Left cardiac atrium (tissue), 4 donors: Measurements from ENCODE around the gene AGBL3. TPM values are rescaled to one million over a fixed set of nuclear protein-coding genes. Genes with fewer than 3 reads are reported as not detected.
A peak's percentile ranks its signal among the peaks of the same experiment; 100 is the strongest.
"Not testable (repeated sequence)": the region's sequence is repeated elsewhere in the genome, so short reads cannot be mapped to it uniquely, and the experiment has no call there.

Source experiments
- ATAC-seq, 2 donors: fragments of 200-7000 bp; cut with Tn5 transposase; one replicate each; pipeline ENCODE4 v1.9.1; 2020; ENCODE audit warnings: mild to moderate bottlenecking in 2 of 2, moderate library complexity in 2 of 2
- DNase-seq: peaks from one replicate; pipeline ENCODE4 v3.0.0-alpha.2; 2020
- intact Hi-C, 2 donors: fragments of 100-400 bp; cut with DNase I; formaldehyde crosslinking; loops; one replicate each; pipeline versions ENCODE4 v1.14.1 to v1.15.1; 2022 to 2023
- total RNA-seq, 2 donors: library from RNA; stranded (reverse); fragmentation: NEBNext Ultra II Directional; extraction: Animal tissue kit (Norgen Biotek cat#: 25700); gene quantifications; one replicate each; pipeline ENCODE4 v1.2.1, GENCODE V29; 2021
- donor health status: DM: no; HTN: yes; CAD: no.
- donor health status: DM: no; HTN: yes; CAD: no; lungs with severe emphysema.
- donor health status: DM: yes; HTN: yes; CAD: no.
- donor health status: Dilated cardiomyopathy.

AGBL3 gene
- total RNA-seq, 2 donors from 2014 or later, result 1.7 to 2.1 TPM

DNA sequence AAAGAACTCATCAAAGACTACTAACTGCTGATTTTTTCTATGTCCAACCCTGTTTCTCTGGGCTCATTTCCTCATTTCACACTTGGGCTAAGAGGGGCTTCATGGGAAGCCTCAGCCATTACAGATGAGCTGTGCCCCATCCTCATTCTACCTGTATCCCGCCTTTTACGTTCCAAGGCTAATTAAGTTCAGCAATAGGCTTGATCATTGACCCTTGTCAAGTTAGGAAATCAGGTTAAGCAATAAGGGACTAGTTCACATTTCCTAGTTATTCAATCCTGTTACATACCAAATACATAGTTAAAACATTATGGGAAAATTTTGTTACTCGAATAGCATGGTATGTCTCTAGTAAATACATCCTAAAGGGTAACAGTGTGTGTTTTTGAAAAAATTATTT, 29.3 kb upstream of the AGBL3 start:
- intact Hi-C loops, result loop anchor here in 1 of 2 donors (10.0 kb wide), 1 partner anchor 272 kb away; no protein-coding TSS in a partner anchor
- no peak for ATAC-seq
- no peak for DNase-seq

DNA sequence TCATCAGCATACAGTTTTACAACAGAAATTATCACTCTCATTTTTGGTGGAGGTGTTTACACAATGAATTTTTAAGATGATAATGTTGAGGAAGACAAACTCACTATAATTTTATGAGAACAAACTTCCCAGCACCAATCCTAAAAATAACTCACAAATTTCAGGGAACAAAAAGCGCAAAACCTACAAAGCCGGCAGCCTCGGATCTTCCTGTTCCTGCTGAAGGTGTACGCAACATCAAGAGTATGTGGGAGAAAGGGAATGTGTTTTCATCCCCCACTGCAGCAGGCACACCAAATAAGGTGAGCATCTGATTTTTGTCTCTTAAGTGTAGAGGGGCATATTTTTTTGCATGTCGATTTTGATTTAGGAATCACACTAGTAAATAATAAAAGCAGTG, 26.5 kb upstream of the AGBL3 start:
- intact Hi-C loops, result loop anchor here in 1 of 2 donors (10.0 kb wide), 1 partner anchor 275 kb away; no protein-coding TSS in a partner anchor
- no peak for ATAC-seq
- DNase-seq, result no peak

DNA sequence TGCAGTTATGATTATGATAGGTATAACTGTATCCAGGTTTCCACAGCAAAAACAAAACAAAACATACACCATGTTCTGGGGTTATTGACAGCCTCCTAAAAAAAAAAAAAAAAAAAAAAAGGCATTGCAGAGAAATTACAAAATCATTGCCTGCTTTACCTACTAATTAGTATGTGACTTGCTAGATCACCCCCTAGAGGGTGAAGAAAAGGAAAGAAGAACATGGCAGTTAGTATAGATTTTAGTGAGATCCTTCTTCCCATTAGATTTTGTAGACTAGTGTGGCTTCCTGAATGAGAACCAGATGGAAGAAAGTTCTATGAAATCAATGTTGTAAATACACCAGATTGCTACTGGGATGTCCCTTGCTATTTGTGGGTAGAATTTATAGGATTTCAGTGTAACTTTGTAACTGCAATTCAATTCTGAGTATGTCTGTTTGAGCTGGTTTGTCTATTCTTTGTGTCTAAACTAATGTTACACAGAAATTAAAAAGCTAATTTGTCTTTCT, 24.0 kb upstream of the AGBL3 start:
- no peak for DNase-seq
- no peak for ATAC-seq
- intact Hi-C loops, result no loop called here

- intact Hi-C loops, result no loop called here
- DNase-seq, result no peak
- peak in 1 of 2 donors; percentile 17 for ATAC-seq
These were observed 23.3 kb upstream of the AGBL3 start for GRCh38 chr7:134963036-134963435.

GRCh38 chr7:134966691-134967090, 19.6 kb upstream of the AGBL3 start:
- intact Hi-C loops, result no loop called here
- DNase-seq (no peak), ATAC-seq (no peak)

GRCh38 chr7:134968110-134968509, 18.2 kb upstream of the AGBL3 start:
- ATAC-seq (no peak), DNase-seq (no peak)
- intact Hi-C loops, result no loop called here

- DNase-seq, ATAC-seq: not testable (repeated sequence)
- intact Hi-C loops, result loop anchor here in 1 of 2 donors (10.0 kb wide), 1 partner anchor 163 kb away; the partner anchor contains the start of gene TMEM140
These were observed 4.7 kb upstream of the AGBL3 start for GRCh38 chr7:134981645-134982044.

GRCh38 chr7:134985894-134986362, 380 bp upstream of the AGBL3 start:
- no peak for ATAC-seq
- no peak for DNase-seq
- intact Hi-C loops, result loop anchor here in 1 of 2 donors (2.0 to 10.0 kb wide), 2 partner anchors 159 to 185 kb away; partner anchors contain the start of genes CYREN and TMEM140

- ATAC-seq (no peak), DNase-seq (no peak)
- intact Hi-C loops, result loop anchor here in 1 of 2 donors (10.0 kb wide), 1 partner anchor 157 kb away; the partner anchor contains the start of gene TMEM140
These were observed 1.9 kb downstream of the AGBL3 start for GRCh38 chr7:134988161-134988560.

DNA sequence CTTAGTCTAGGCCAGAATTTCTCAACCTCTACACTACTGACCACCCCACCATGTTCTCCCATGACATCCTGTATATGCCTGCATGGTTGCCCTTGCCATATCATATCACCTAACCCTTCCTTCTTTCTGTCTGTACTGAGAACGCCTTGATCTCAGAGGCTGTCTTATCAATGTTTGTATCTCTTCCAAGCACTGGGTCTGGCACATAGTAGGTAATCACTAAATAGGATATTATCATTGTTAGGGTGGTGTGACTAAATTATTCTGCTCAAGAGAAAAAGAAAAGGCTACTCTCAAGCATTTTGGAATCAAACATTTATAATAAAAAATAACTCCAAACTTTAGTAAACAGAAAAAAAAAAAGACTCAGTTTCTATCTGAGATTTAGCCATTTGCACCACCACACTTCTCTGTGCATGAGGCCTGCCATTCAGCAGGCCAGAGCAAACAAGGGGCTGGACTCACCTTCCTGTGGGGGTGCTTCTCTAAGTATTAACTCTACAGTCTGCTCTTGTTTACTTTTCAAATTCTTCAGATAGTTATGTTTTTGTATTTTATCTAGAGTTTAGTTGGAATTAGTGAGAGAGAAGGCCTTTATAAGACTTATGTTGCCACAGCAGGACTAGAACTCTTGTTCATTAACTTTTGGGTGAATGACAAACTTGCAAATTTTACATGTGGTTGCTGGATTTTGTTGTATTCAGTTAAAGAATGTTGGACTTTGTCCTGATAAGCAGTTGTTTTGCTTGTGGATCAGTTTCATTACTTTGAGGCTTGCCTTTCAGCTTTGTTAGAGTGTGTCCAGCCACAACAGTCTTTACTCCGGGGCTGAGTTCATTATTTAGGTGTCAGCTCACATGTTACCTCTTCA, 5.4 kb downstream of the AGBL3 start:
- intact Hi-C loops, result loop anchor here in 1 of 2 donors (10.0 kb wide), 1 partner anchor 173 kb away; no protein-coding TSS in a partner anchor
- DNase-seq (no peak), ATAC-seq (no peak)

DNA sequence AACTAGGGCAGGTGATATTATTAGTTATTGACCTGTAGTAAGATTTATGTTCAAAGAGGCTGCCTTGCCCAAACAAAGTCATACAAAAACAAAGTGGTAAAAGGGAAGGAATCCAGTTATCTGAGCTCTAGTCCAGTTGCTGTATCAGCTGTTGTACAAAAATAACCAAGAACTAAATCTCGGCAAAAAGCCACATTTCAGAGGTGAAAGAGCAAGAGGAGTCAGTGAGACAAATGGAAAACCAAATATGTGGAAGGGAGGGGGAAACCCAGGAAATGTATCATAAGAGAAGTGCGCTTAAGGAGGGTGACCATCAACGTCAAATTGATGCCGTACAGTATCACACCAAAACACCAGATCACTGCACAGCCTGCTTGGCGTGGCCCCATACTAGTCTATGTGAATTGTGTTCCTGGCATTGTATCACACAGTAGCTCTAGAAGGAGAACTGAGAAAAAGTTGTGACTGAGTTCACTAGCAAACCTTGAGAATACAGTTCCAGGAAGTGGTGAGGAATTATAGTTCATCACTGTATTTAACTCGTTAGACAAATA, 6.4 kb downstream of the AGBL3 start:
- peak; percentile 24 for DNase-seq
- peak; percentile 48 to 64 for ATAC-seq
- intact Hi-C loops, result loop anchor here in 1 of 2 donors (10.0 kb wide), 1 partner anchor 172 kb away; no protein-coding TSS in a partner anchor

GRCh38 chr7:134993877-134994456, 7.7 kb downstream of the AGBL3 start:
- DNase-seq, result no peak
- no peak for ATAC-seq
- intact Hi-C loops, result loop anchor here in 1 of 2 donors (10.0 kb wide), 1 partner anchor 171 kb away; no protein-coding TSS in a partner anchor

GRCh38 chr7:134995239-134996096, 9.2 kb downstream of the AGBL3 start:
- intact Hi-C loops, result loop anchor here in 1 of 2 donors (10.0 kb wide), 1 partner anchor 169 kb away; no protein-coding TSS in a partner anchor
- DNase-seq (no peak), ATAC-seq (no peak)

GRCh38 chr7:134996097-134996550, 9.8 kb downstream of the AGBL3 start:
- intact Hi-C loops, result loop anchor here in 1 of 2 donors (10.0 kb wide), 1 partner anchor 169 kb away; no protein-coding TSS in a partner anchor
- DNase-seq, result no peak
- ATAC-seq, result no peak

- intact Hi-C loops, result loop anchor here in 1 of 2 donors (10.0 kb wide), 1 partner anchor 167 kb away; no protein-coding TSS in a partner anchor
These were observed 11.0 kb downstream of the AGBL3 start for GRCh38 chr7:134997214-134997885.

DNA sequence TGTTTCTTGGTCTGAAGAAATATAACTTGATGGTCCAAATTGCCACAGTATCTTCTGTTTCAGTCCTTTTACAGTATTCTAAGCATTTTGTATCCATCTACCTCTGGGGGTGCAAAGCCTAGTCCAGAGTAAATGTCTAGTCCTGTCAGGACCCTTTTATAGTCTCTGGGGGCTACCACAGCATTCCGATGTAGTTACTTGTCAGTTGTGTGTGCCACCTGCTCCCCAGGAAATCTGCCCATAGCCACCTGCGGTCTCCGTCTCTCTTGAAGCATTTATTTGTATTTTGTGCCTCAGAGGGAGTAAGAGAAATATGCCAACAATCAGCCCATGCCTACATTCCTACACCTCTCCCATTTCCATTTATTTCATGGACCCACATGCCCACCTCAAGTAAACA, 12.8 kb downstream of the AGBL3 start:
- DNase-seq (no peak), ATAC-seq (no peak)
- intact Hi-C loops, result loop anchor here in 1 of 2 donors (10.0 kb wide), 1 partner anchor 166 kb away; no protein-coding TSS in a partner anchor

More at GRCh38 chr7:134997214-134997885, 11.0 kb downstream of the AGBL3 start:
- ATAC-seq (no peak), DNase-seq (no peak)
